Stimulated activated naive CD8-positive, alpha-beta T cell treated with anti-CD3 and anti-CD28 coated beads, Interleukin-15, amount 100 ng/mL, for 72 hours (primary cell): ENCODE results near the gene SGCA.
A peak's percentile ranks its signal among the peaks of the same experiment; 100 is the strongest.

Experiments used
- ATAC-seq: fragments of 150-1000 bp; cut with Tn5 transposase; 2 replicates; pipeline ENCODE4 v1.10.0; 2021; ENCODE audit warnings: mild to moderate bottlenecking, moderate library complexity
- DNase-seq, 2 donors: peaks; one replicate each; pipeline ENCODE4 v3.0.0; 2021 to 2022
- H3K27ac Mint-ChIP-seq, 2 donors: one replicate each; pipeline ENCODE4 v1.8.0; 2022; ENCODE audit warnings: mild to moderate bottlenecking in 2 of 2, mixed read lengths in 2 of 2, moderate library complexity in 2 of 2
- H3K27me3 Mint-ChIP-seq: one replicate; pipeline ENCODE4 v1.8.0; 2022; ENCODE audit warnings: mixed read lengths
- H3K4me1 Mint-ChIP-seq: one replicate; pipeline ENCODE4 v1.8.0; 2022; ENCODE audit warnings: mild to moderate bottlenecking, mixed read lengths
- H3K4me3 Mint-ChIP-seq, 2 donors: one replicate each; pipeline ENCODE4 v1.8.0; 2022; ENCODE audit warnings: mild to moderate bottlenecking in 2 of 2, mixed read lengths in 2 of 2, moderate library complexity in 1 of 2
- H3K9me3 Mint-ChIP-seq, 2 donors: one replicate each; pipeline ENCODE4 v1.8.0; 2022; ENCODE audit warnings: mixed read lengths in 2 of 2

Gene SGCA

DNA sequence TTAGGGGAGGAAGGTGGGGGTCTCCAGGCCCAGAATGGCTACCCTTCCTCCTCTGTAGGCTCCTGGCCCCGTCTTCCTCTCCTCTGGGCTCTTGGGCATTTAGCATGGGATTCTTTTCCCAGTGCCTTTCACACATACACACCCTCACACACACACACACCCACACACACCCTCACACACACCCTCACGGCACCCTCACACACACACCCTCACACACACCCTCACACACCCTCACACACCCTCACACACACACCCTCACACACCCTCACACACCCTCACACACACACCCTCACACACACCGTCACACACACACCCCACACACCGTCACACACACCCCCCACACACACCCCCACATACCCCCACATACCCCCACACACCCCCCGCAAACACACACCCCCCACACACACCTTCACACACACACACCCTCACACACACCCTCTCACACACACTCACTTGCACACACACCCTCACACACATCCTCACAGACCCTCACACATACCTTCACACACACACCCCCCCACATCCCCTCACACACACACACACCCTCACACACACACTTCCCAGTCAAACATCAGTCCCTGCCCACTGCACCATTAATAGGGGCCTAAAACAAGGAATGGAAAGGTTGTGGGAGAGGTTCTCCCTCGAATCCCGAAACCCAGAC is 845 bp downstream of the SGCA start:
- H3K27me3 Mint-ChIP-seq: no peaks in the 10 kb centered on the region
- peak overlapping the region in 1 of 2 donors; percentile 28 for H3K27ac Mint-ChIP-seq
- H3K4me3 Mint-ChIP-seq: no peak overlapping the region
- H3K9me3 Mint-ChIP-seq: no peaks in the 10 kb centered on the region
- DNase-seq (no peak), ATAC-seq (no peak)
- H3K4me1 Mint-ChIP-seq: peaks cover 60% of the 10 kb centered on the region

GRCh38 chr17:50167371-50167770 is 1.6 kb downstream of the SGCA start:
- Mint-ChIP-seq H3K4me3 (no peak overlapping the region), H3K9me3 (no peaks in the 10 kb centered on the region), H3K4me1 (peaks cover 52% of the 10 kb centered on the region), H3K27me3 (no peaks in the 10 kb centered on the region), H3K27ac (no peak overlapping the region)
- ATAC-seq (no peak), DNase-seq (no peak)

DNA sequence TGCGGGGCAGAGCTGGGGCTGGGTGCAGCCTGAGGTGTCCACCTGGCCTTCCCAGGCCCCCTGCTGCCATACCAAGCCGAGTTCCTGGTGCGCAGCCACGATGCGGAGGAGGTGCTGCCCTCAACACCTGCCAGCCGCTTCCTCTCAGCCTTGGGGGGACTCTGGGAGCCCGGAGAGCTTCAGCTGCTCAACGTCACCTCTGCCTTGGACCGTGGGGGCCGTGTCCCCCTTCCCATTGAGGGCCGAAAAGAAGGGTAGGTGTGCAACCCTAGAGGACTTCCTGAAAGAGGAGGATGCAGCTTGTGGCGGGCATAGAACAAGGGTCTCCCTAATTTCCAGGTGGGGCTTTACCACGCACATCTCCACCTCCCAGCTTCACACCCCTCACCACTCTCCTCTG is 2.5 kb downstream of the SGCA start:
- peaks cover 43% of the 10 kb centered on the region for H3K4me1 Mint-ChIP-seq
- peak overlapping the region in 1 of 2 donors; percentile 12 for H3K27ac Mint-ChIP-seq
- H3K27me3 Mint-ChIP-seq: no peaks in the 10 kb centered on the region
- DNase-seq (no peak), ATAC-seq (no peak)
- peak overlapping the region; percentile 69 to 81 for H3K4me3 Mint-ChIP-seq
- no peaks in the 10 kb centered on the region for H3K9me3 Mint-ChIP-seq

- DNase-seq (peak; percentile 75), ATAC-seq (peak; percentile 81)
- no peaks in the 10 kb centered on the region for H3K27me3 Mint-ChIP-seq
- H3K4me1 Mint-ChIP-seq: peaks cover 34% of the 10 kb centered on the region
- H3K4me3 Mint-ChIP-seq: peak overlapping the region; percentile 69 to 81
- H3K27ac Mint-ChIP-seq: peak overlapping the region; percentile 5 to 12
- no peaks in the 10 kb centered on the region for H3K9me3 Mint-ChIP-seq
Observed at GRCh38 chr17:50169121-50169764, 3.4 kb downstream of the SGCA start.

- Mint-ChIP-seq H3K9me3 (no peaks in the 10 kb centered on the region), H3K4me3 (no peak overlapping the region), H3K4me1 (peaks cover 32% of the 10 kb centered on the region), H3K27me3 (no peaks in the 10 kb centered on the region), H3K27ac (no peak overlapping the region)
- DNase-seq (no peak), ATAC-seq (no peak)
Observed at GRCh38 chr17:50169881-50170459, 4.2 kb downstream of the SGCA start.

- ATAC-seq: no peak
- no peaks in the 10 kb centered on the region for H3K9me3 Mint-ChIP-seq
- no peak for DNase-seq
- H3K4me3 Mint-ChIP-seq: no peak overlapping the region
- peaks cover 32% of the 10 kb centered on the region for H3K4me1 Mint-ChIP-seq
- H3K27ac Mint-ChIP-seq: no peak overlapping the region
- H3K27me3 Mint-ChIP-seq: no peaks in the 10 kb centered on the region
Observed at GRCh38 chr17:50170662-50171370, 5.0 kb downstream of the SGCA start.

- Mint-ChIP-seq H3K27me3 (no peaks in the 10 kb centered on the region), H3K27ac (no peak overlapping the region), H3K4me1 (peaks cover 32% of the 10 kb centered on the region), H3K9me3 (no peaks in the 10 kb centered on the region), H3K4me3 (no peak overlapping the region)
- DNase-seq (no peak), ATAC-seq (no peak)
Observed at GRCh38 chr17:50171371-50172071, 5.7 kb downstream of the SGCA start.

DNA sequence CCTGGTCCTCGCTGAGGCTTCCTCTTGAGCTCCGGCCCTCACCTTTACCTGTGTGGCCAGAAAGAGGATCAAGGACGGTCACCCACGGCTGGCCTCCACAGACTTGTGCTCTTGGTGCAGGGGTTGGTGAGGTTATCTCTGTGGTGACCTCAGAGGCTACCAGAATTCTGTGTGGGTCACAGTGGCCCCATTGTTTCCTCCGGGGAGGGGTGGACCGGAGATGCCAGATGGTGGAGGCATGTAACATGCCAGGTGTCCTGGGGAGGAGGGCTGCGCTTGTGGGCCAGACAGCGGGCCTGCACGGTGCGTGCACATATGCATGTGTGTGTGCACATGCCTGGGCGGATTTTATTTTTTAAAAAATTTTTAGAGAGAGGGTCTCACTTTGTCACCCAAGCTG is 6.3 kb downstream of the SGCA start:
- H3K27ac Mint-ChIP-seq: no peak overlapping the region
- DNase-seq (no peak), ATAC-seq (no peak)
- H3K27me3 Mint-ChIP-seq: no peaks in the 10 kb centered on the region
- H3K4me1 Mint-ChIP-seq: peaks cover 32% of the 10 kb centered on the region
- H3K9me3 Mint-ChIP-seq: no peaks in the 10 kb centered on the region
- no peak overlapping the region for H3K4me3 Mint-ChIP-seq

- Mint-ChIP-seq H3K4me1 (peaks cover 27% of the 10 kb centered on the region), H3K9me3 (no peaks in the 10 kb centered on the region), H3K27me3 (no peaks in the 10 kb centered on the region), H3K4me3 (no peak overlapping the region), H3K27ac (no peak overlapping the region)
- ATAC-seq: no peak
- no peak for DNase-seq
Observed at GRCh38 chr17:50172936-50173334, 7.1 kb downstream of the SGCA start.

- peaks cover 27% of the 10 kb centered on the region for H3K4me1 Mint-ChIP-seq
- no peak overlapping the region for H3K4me3 Mint-ChIP-seq
- no peaks in the 10 kb centered on the region for H3K27me3 Mint-ChIP-seq
- H3K9me3 Mint-ChIP-seq: no peaks in the 10 kb centered on the region
- no peak for DNase-seq
- no peak for ATAC-seq
- no peak overlapping the region for H3K27ac Mint-ChIP-seq
Observed at GRCh38 chr17:50173335-50173941, 7.6 kb downstream of the SGCA start.

GRCh38 chr17:50174444-50174843 is 8.6 kb downstream of the SGCA start:
- DNase-seq (no peak), ATAC-seq (no peak)
- no peaks in the 10 kb centered on the region for H3K9me3 Mint-ChIP-seq
- H3K27ac Mint-ChIP-seq: no peak overlapping the region
- H3K27me3 Mint-ChIP-seq: no peaks in the 10 kb centered on the region
- peaks cover 19% of the 10 kb centered on the region for H3K4me1 Mint-ChIP-seq
- H3K4me3 Mint-ChIP-seq: no peak overlapping the region

DNA sequence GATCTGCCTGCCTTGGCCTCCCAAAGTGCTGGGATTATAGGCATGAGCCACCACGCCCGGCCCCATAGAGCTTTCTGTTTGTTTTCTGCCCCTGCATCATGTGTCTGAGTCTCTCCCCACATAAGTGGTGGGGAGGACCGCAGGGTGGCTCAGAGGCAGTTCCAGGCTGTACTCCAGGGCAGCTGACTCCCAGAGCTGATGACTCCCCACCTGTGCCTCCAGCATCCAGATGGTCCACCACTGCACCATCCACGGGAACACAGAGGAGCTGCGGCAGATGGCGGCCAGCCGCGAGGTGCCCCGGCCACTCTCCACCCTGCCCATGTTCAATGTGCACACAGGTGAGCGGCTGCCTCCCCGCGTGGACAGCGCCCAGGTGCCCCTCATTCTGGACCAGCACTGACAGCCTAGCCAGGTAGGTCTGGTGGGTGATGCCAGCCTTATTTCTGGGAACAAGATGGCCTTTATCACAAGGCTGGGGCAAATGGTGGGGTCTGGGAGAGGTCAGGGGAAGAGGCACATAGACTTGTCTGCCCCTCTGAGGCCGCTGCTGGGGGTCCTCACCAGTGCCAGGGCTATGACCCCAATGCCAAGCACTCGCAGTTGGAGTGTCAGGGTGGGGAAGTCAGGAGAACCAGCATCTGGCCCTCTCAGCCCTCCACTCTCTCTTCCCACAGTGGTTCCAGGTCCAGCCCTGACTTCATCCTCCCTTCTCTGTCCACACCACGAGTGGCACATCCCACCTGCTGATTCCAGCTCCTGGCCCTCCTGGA is 9.4 kb downstream of the SGCA start:
- H3K27me3 Mint-ChIP-seq: no peaks in the 10 kb centered on the region
- peaks cover 16% of the 10 kb centered on the region for H3K4me1 Mint-ChIP-seq
- H3K9me3 Mint-ChIP-seq: no peaks in the 10 kb centered on the region
- no peak overlapping the region for H3K27ac Mint-ChIP-seq
- no peak for DNase-seq
- no peak overlapping the region for H3K4me3 Mint-ChIP-seq
- ATAC-seq: no peak

DNA sequence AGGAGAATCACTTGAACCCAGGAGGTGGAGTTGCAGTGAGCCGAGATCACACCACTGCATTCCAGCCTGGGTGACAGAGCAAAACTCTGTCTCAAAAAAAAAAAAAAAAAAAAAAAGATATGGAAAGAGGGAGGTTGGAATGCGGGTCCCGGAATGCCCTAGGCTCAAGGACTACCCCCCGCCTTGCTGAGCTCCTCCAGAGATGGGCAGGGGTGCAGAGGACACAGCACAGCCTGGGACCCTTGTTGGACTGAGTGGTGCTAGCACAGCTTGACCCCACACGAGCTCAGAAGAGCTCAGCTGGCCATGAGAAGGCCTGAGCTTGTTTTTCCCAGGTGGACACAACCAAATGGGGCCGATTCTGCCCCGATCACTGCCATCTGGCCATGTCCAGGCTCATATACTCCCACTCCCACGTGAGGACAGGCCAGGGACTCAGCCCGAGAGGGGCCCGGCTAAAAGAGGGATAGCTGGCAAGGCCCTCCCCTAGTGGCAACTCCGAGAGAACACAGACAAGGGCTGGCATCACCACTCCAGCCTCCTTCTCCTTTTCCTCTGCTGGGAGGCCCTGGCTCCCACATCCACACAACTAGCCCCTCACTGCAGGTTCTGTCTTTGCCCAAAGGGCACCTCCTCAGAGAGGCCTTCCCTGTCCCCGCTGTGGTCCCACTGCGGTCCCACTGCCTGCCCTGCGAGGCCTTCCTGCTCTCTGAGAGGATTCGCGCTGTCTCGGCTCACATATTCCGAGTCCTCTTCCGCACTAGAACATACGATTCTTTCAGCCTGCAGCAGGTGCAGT is 11.0 kb downstream of the SGCA start:
- H3K27ac Mint-ChIP-seq: no peak overlapping the region
- no peak for DNase-seq
- H3K27me3 Mint-ChIP-seq: no peaks in the 10 kb centered on the region
- H3K4me1 Mint-ChIP-seq: peaks cover 10% of the 10 kb centered on the region
- no peaks in the 10 kb centered on the region for H3K9me3 Mint-ChIP-seq
- H3K4me3 Mint-ChIP-seq: no peak overlapping the region
- ATAC-seq: no peak

- H3K4me3 Mint-ChIP-seq: no peak overlapping the region
- no peak for ATAC-seq
- H3K27me3 Mint-ChIP-seq: no peaks in the 10 kb centered on the region
- peaks cover 10% of the 10 kb centered on the region for H3K4me1 Mint-ChIP-seq
- DNase-seq: no peak
- no peak overlapping the region for H3K27ac Mint-ChIP-seq
- no peaks in the 10 kb centered on the region for H3K9me3 Mint-ChIP-seq
Observed at GRCh38 chr17:50177476-50177875, 11.7 kb downstream of the SGCA start.
